Measurements from ENCODE around the gene PDE6A. TPM values are rescaled to one million over a fixed set of nuclear protein-coding genes. Genes with fewer than 3 reads are reported as not detected.
A peak's percentile ranks its signal among the peaks of the same experiment; 100 is the strongest.

Gene PDE6A
- polyA plus RNA-seq (2011; rRNA removed) (not detected in 2 replicates), polyA minus RNA-seq (2011; rRNA and poly(A)+ RNA removed) (not detected in 2 replicates)

GRCh38 chr5:149944666-149945065, at the start of gene PDE6A:
Gene PDE6A (minus strand): TSS chr5:149944793. CDS start chr5:149944673, 120 bp downstream.
- POLR2A ChIA-PET: no interaction called here
- DNase-seq (ENCODE audit: low read depth, low spot score): no peak
- Histone ChIP-seq H3K4me3 (ENCODE audit: low read depth, low read length) (no peak within 1 kb of the TSS), H3K27me3 (ENCODE audit: control insufficient read depth, insufficient read depth, low read length) (peaks cover 5% of the 10 kb centered on the region), H3K27ac (ENCODE audit: low read depth, low read length) (no peak within 1 kb of the TSS), H3K9me3 (ENCODE audit: control insufficient read depth, insufficient read depth, low read length) (no peaks in the 10 kb centered on the region)
- TF ChIP-seq CTCF (IDR thresholded peaks at IDR 0.05; ENCODE audit: low read depth, low read length): no peak
- CTCF ChIA-PET: no interaction called here

- CTCF ChIA-PET: interaction anchor here (0.6 to 8.4 kb wide), 8 partner anchors 18 to 346 kb away, joined by 3 to 478 read pairs (median 4); partner anchors contain the start of gene SLC26A2
- no peak for TF ChIP-seq CTCF (IDR thresholded peaks at IDR 0.05; ENCODE audit: low read depth, low read length)
- no peaks in the 10 kb centered on the region for H3K27me3 ChIP-seq (ENCODE audit: control insufficient read depth, insufficient read depth, low read length)
- H3K4me3 ChIP-seq (ENCODE audit: low read depth, low read length): no peak overlapping the region
- no peak overlapping the region for H3K27ac ChIP-seq (ENCODE audit: low read depth, low read length)
- no peak for DNase-seq (ENCODE audit: low read depth, low spot score)
- H3K9me3 ChIP-seq (ENCODE audit: control insufficient read depth, insufficient read depth, low read length): no peaks in the 10 kb centered on the region
- POLR2A ChIA-PET: no interaction called here
Measured at GRCh38 chr5:149993471-149993870, 48.9 kb upstream of the PDE6A start.

- Histone ChIP-seq H3K27me3 (ENCODE audit: control insufficient read depth, insufficient read depth, low read length) (no peaks in the 10 kb centered on the region), H3K27ac (ENCODE audit: low read depth, low read length) (no peak overlapping the region), H3K4me3 (ENCODE audit: low read depth, low read length) (no peak overlapping the region), H3K9me3 (ENCODE audit: control insufficient read depth, insufficient read depth, low read length) (no peaks in the 10 kb centered on the region)
- peak; percentile 56 for DNase-seq (ENCODE audit: low read depth, low spot score)
- peak; percentile 98 for TF ChIP-seq CTCF (IDR thresholded peaks at IDR 0.05; ENCODE audit: low read depth, low read length)
- ChIA-PET POLR2A (interaction anchor here (1.3 to 1.4 kb wide), 2 partner anchors 9 to 157 kb away, joined by 5 to 8 read pairs; partner anchors contain the start of genes HMGXB3 and TIGD6), CTCF (interaction anchor here (0.5 to 8.4 kb wide), 45 partner anchors 9 to 382 kb away, joined by 3 to 478 read pairs (median 4); partner anchors contain the start of genes HMGXB3 and TIGD6)
Measured at GRCh38 chr5:149990518-149991376, 46.2 kb upstream of the PDE6A start.

GRCh38 chr5:149988126-149988525, 43.5 kb upstream of the PDE6A start:
- H3K9me3 ChIP-seq (ENCODE audit: control insufficient read depth, insufficient read depth, low read length): no peaks in the 10 kb centered on the region
- DNase-seq (ENCODE audit: low read depth, low spot score): no peak
- ChIA-PET POLR2A (no interaction called here), CTCF (interaction anchor here (0.6 to 2.7 kb wide), 3 partner anchors 22 to 430 kb away, joined by 3 to 28 read pairs (median 4); no protein-coding TSS in a partner anchor)
- no peaks in the 10 kb centered on the region for H3K27me3 ChIP-seq (ENCODE audit: control insufficient read depth, insufficient read depth, low read length)
- H3K4me3 ChIP-seq (ENCODE audit: low read depth, low read length): no peak overlapping the region
- TF ChIP-seq CTCF (IDR thresholded peaks at IDR 0.05; ENCODE audit: low read depth, low read length): no peak
- no peak overlapping the region for H3K27ac ChIP-seq (ENCODE audit: low read depth, low read length)

- H3K4me3 ChIP-seq (ENCODE audit: low read depth, low read length): no peak overlapping the region
- DNase-seq (ENCODE audit: low read depth, low spot score): no peak
- ChIA-PET POLR2A (no interaction called here), CTCF (interaction anchor here (0.5 to 5.6 kb wide), 10 partner anchors 8 to 353 kb away, joined by 3 to 25 read pairs (median 6); no protein-coding TSS in a partner anchor)
- H3K27me3 ChIP-seq (ENCODE audit: control insufficient read depth, insufficient read depth, low read length): no peaks in the 10 kb centered on the region
- no peak for TF ChIP-seq CTCF (IDR thresholded peaks at IDR 0.05; ENCODE audit: low read depth, low read length)
- H3K27ac ChIP-seq (ENCODE audit: low read depth, low read length): no peak overlapping the region
- no peaks in the 10 kb centered on the region for H3K9me3 ChIP-seq (ENCODE audit: control insufficient read depth, insufficient read depth, low read length)
Measured at GRCh38 chr5:149982505-149982904, 37.9 kb upstream of the PDE6A start.
